Measurements from ENCODE around the gene SLC9C2. TPM values are rescaled to one million over a fixed set of nuclear protein-coding genes. Genes with fewer than 3 reads are reported as not detected.

SLC9C2 gene
- total RNA-seq, 2 experiments from 2014 or later = not detected

- no peaks in the 10 kb centered on the region for H3K4me1 ChIP-seq (ENCODE audit: insufficient read depth, low read length)
- H3K27me3 Mint-ChIP-seq = no peaks in the 10 kb centered on the region
- no peak for DNase-seq
- H3K9me3 ChIP-seq (ENCODE audit: control insufficient read depth in 1 of 2, insufficient read depth in 1 of 2, low read length in 2 of 2) = no peaks in the 10 kb centered on the region
- no peaks in the 10 kb centered on the region for H3K36me3 ChIP-seq (ENCODE audit: insufficient read depth, low read length)
- intact Hi-C loops (cut with DNase I, micrococcal nuclease) = no loop called here
- H3K27ac ChIP-seq (ENCODE audit: low read depth in 1 of 2, low read length in 2 of 2) = no peak overlapping the region
- POLR2A ChIA-PET = no interaction called here
- peaks cover 9% of the 10 kb centered on the region for H3K9me3 Mint-ChIP-seq
- no peak overlapping the region for H3K27ac Mint-ChIP-seq
- H3K27me3 ChIP-seq (ENCODE audit: control insufficient read depth in 1 of 2, insufficient read depth in 2 of 2, low read length in 2 of 2) = no peaks in the 10 kb centered on the region
- H3K4me1 Mint-ChIP-seq (ENCODE audit: low read depth) = peaks cover 8% of the 10 kb centered on the region
- no peak overlapping the region for H3K4me3 Mint-ChIP-seq
- TF ChIP-seq CTCF (IDR thresholded peaks at IDR 0.05) = no peak
- no peaks in the 10 kb centered on the region for H3K36me3 Mint-ChIP-seq (ENCODE audit: low read depth)
- no peak for ATAC-seq (ENCODE audit: poor library complexity)
- CTCF ChIA-PET = no interaction called here
- H3K4me3 ChIP-seq (ENCODE audit: low read length) = no peak overlapping the region
Measured at GRCh38 chr1:173561263-173561662, 41.6 kb downstream of the SLC9C2 start.

- ATAC-seq (ENCODE audit: poor library complexity) (no peak), DNase-seq (no peak)
- Histone ChIP-seq H3K4me1 (ENCODE audit: insufficient read depth, low read length) (no peaks in the 10 kb centered on the region), H3K9me3 (ENCODE audit: control insufficient read depth in 1 of 2, insufficient read depth in 1 of 2, low read length in 2 of 2) (no peaks in the 10 kb centered on the region), H3K27me3 (ENCODE audit: control insufficient read depth in 1 of 2, insufficient read depth in 2 of 2, low read length in 2 of 2) (no peaks in the 10 kb centered on the region), H3K4me3 (ENCODE audit: low read length) (no peak overlapping the region), H3K27ac (ENCODE audit: low read depth in 1 of 2, low read length in 2 of 2) (no peak overlapping the region), H3K36me3 (ENCODE audit: insufficient read depth, low read length) (no peaks in the 10 kb centered on the region)
- intact Hi-C loops (cut with DNase I, micrococcal nuclease) = no loop called here
- H3K9me3 Mint-ChIP-seq = peaks cover 7% of the 10 kb centered on the region
- H3K36me3 Mint-ChIP-seq (ENCODE audit: low read depth) = no peaks in the 10 kb centered on the region
- H3K4me1 Mint-ChIP-seq (ENCODE audit: low read depth) = peaks cover 8% of the 10 kb centered on the region
- H3K27ac Mint-ChIP-seq = no peak overlapping the region
- H3K27me3 Mint-ChIP-seq = no peaks in the 10 kb centered on the region
- ChIA-PET POLR2A (no interaction called here), CTCF (no interaction called here)
- no peak for TF ChIP-seq CTCF (IDR thresholded peaks at IDR 0.05)
- no peak overlapping the region for H3K4me3 Mint-ChIP-seq
Measured at GRCh38 chr1:173560285-173560880, 42.5 kb downstream of the SLC9C2 start.

- ChIA-PET CTCF (no interaction called here), POLR2A (interaction anchor here (0.5 kb wide), 1 partner anchor 407 kb away, joined by 3 read pairs; no protein-coding TSS in a partner anchor)
- intact Hi-C loops (cut with DNase I, micrococcal nuclease) = no loop called here
- TF ChIP-seq CTCF (IDR thresholded peaks at IDR 0.05) = no peak
- Mint-ChIP-seq H3K27ac (no peak overlapping the region), H3K9me3 (no peaks in the 10 kb centered on the region), H3K36me3 (ENCODE audit: low read depth) (no peaks in the 10 kb centered on the region), H3K4me1 (ENCODE audit: low read depth) (peaks cover 41% of the 10 kb centered on the region), H3K4me3 (no peak overlapping the region), H3K27me3 (no peaks in the 10 kb centered on the region)
- no peak for ATAC-seq (ENCODE audit: poor library complexity)
- H3K27ac ChIP-seq (ENCODE audit: low read depth in 1 of 2, low read length in 2 of 2) = no peak overlapping the region
- H3K4me1 ChIP-seq (ENCODE audit: insufficient read depth, low read length) = peaks cover 8% of the 10 kb centered on the region
- H3K4me3 ChIP-seq (ENCODE audit: low read length) = no peak overlapping the region
- H3K27me3 ChIP-seq (ENCODE audit: control insufficient read depth in 1 of 2, insufficient read depth in 2 of 2, low read length in 2 of 2) = no peaks in the 10 kb centered on the region
- no peaks in the 10 kb centered on the region for H3K36me3 ChIP-seq (ENCODE audit: insufficient read depth, low read length)
- DNase-seq = no peak
- H3K9me3 ChIP-seq (ENCODE audit: control insufficient read depth in 1 of 2, insufficient read depth in 1 of 2, low read length in 2 of 2) = no peaks in the 10 kb centered on the region
Measured at GRCh38 chr1:173555651-173556305, 47.1 kb downstream of the SLC9C2 start.
